ENCODE measurements around the gene CDX2. TPM values are rescaled to one million over a fixed set of nuclear protein-coding genes. Genes with fewer than 3 reads are reported as not detected.

Gene CDX2
- total RNA-seq, 1 donor from 2014 or later = not detected

DNA sequence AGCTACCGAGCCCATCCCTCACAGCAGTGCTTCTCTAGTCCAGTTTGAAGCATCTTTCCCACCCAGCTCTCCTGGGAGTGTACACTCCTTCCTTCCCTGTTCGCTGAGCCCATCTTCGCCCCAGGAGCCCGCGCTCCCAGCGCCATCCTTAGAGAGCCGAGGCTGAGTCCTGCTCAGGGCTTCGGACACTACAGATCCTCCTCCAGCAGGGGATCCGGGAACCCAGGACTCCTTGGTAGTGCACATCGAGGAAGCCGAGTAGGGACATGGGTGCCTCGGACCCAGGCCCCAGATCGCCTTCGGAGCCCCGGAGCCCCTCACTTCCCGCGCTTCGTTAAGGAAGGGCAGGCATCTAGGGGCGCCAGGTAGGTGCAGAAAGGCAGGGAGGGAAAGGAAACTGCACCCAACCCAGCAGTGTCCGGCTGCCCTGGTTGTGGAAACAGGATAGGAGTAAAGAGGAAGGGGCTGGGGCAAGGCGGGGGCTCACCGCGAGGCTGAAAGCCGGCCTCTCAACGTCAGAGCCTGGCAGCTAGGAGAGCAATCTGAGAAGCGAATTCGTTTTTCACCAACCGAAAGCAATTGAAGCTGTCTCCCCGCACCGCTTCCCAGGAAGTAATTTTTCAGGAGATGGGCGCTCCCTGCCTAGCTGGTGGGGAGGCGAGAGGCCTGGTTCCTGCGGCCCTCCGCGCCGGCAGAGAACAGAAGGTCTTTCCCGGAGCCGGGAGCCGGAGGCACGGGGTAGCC lies 48.3 kb downstream of the CDX2 start:
- TF ChIP-seq, protein P1, sequence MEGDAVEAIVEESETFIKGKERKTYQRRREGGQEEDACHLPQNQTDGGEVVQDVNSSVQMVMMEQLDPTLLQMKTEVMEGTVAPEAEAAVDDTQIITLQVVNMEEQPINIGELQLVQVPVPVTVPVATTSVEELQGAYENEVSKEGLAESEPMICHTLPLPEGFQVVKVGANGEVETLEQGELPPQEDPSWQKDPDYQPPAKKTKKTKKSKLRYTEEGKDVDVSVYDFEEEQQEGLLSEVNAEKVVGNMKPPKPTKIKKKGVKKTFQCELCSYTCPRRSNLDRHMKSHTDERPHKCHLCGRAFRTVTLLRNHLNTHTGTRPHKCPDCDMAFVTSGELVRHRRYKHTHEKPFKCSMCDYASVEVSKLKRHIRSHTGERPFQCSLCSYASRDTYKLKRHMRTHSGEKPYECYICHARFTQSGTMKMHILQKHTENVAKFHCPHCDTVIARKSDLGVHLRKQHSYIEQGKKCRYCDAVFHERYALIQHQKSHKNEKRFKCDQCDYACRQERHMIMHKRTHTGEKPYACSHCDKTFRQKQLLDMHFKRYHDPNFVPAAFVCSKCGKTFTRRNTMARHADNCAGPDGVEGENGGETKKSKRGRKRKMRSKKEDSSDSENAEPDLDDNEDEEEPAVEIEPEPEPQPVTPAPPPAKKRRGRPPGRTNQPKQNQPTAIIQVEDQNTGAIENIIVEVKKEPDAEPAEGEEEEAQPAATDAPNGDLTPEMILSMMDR (IDR thresholded peaks at IDR 0.05) = no peak
- DNase-seq = peak; percentile 37
- ChIA-PET POLR2A (no interaction called here), CTCF (interaction anchor here (0.9 to 1.2 kb wide), 2 partner anchors 33 kb away, joined by 3 read pairs; no protein-coding TSS in a partner anchor)
- peak overlapping the region; percentile 71 for H3K4me3 Mint-ChIP-seq
- H3K27me3 Mint-ChIP-seq = peaks cover 63% of the 10 kb centered on the region
- H3K27ac Mint-ChIP-seq = peak overlapping the region; percentile 46
- ATAC-seq (ENCODE audit: low read depth) = no peak
- intact Hi-C loops (cut with micrococcal nuclease) = loop anchor here (1.0 kb wide), 1 partner anchor 33 kb away; no protein-coding TSS in a partner anchor
- H3K9me3 Mint-ChIP-seq = no peaks in the 10 kb centered on the region
- no peaks in the 10 kb centered on the region for H3K36me3 Mint-ChIP-seq (ENCODE audit: low read depth)
- H3K4me1 Mint-ChIP-seq = peaks cover 41% of the 10 kb centered on the region

DNA sequence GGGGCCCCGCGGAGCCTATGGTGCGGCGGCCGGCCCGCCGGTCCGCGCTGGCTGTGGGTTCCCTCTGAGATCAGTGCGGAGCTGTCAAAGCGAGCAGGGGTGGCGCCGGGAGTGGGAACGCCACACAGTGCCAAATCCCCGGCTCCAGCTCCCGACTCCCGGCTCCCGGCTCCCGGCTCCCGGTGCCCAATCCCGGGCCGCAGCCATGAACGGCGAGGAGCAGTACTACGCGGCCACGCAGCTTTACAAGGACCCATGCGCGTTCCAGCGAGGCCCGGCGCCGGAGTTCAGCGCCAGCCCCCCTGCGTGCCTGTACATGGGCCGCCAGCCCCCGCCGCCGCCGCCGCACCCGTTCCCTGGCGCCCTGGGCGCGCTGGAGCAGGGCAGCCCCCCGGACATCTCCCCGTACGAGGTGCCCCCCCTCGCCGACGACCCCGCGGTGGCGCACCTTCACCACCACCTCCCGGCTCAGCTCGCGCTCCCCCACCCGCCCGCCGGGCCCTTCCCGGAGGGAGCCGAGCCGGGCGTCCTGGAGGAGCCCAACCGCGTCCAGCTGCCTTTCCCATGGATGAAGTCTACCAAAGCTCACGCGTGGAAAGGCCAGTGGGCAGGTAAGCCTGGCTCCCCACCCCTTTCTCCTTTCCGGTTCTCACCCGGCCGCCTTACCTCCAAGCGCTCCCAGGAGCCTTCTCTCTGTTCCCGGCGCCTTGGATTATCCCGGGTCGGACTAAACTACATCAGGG lies 49.0 kb downstream of the CDX2 start, which contains the start of gene PDX1:
Gene PDX1, plus strand, starts transcription at position 67 of the 743 bp plus-strand sequence. Its CDS starts 139 bp downstream, at position 206.
- peak within 1 kb of the TSS; percentile 46 for H3K27ac Mint-ChIP-seq
- H3K4me1 Mint-ChIP-seq = peaks cover 41% of the 10 kb centered on the region
- H3K4me3 Mint-ChIP-seq = peak within 1 kb of the TSS; percentile 71
- H3K36me3 Mint-ChIP-seq (ENCODE audit: low read depth) = no peaks in the 10 kb centered on the region
- TF ChIP-seq, protein P1 (IDR thresholded peaks at IDR 0.05) = no peak
- POLR2A ChIA-PET = no interaction called here
- no peaks in the 10 kb centered on the region for H3K9me3 Mint-ChIP-seq
- CTCF ChIA-PET = interaction anchor here (0.8 to 1.2 kb wide), 2 partner anchors 33 to 34 kb away, joined by 3 read pairs; no protein-coding TSS in a partner anchor
- intact Hi-C loops (cut with micrococcal nuclease) = loop anchor here (2.0 kb wide), 1 partner anchor 93 kb away; no protein-coding TSS in a partner anchor
- DNase-seq (no peak), ATAC-seq (ENCODE audit: low read depth) (peak; percentile 71)
- H3K27me3 Mint-ChIP-seq = peaks cover 64% of the 10 kb centered on the region

DNA sequence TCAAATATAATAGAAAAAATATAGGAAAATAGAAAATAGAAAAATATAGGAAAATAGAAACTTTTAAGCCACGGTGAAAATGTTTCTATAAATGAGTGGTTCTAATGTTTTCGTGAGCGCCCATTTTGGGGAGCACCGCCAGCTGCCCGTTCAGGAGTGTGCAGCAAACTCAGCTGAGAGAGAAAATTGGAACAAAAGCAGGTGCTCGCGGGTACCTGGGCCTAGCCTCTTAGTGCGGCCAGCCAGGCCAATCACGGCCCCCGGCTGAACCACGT lies 49.5 kb downstream of the CDX2 start:
- Mint-ChIP-seq H3K4me3 (no peak overlapping the region), H3K4me1 (peaks cover 41% of the 10 kb centered on the region), H3K27ac (no peak overlapping the region), H3K9me3 (no peaks in the 10 kb centered on the region), H3K36me3 (ENCODE audit: low read depth) (no peaks in the 10 kb centered on the region), H3K27me3 (peaks cover 66% of the 10 kb centered on the region)
- intact Hi-C loops (cut with micrococcal nuclease) = loop anchor here (2.0 kb wide), 1 partner anchor 93 kb away; no protein-coding TSS in a partner anchor
- no peak for ATAC-seq (ENCODE audit: low read depth)
- POLR2A ChIA-PET = no interaction called here
- TF ChIP-seq, protein P1 (IDR thresholded peaks at IDR 0.05) = no peak
- CTCF ChIA-PET = interaction anchor here (0.8 to 1.2 kb wide), 2 partner anchors 34 to 35 kb away, joined by 3 read pairs; no protein-coding TSS in a partner anchor
- no peak for DNase-seq

DNA sequence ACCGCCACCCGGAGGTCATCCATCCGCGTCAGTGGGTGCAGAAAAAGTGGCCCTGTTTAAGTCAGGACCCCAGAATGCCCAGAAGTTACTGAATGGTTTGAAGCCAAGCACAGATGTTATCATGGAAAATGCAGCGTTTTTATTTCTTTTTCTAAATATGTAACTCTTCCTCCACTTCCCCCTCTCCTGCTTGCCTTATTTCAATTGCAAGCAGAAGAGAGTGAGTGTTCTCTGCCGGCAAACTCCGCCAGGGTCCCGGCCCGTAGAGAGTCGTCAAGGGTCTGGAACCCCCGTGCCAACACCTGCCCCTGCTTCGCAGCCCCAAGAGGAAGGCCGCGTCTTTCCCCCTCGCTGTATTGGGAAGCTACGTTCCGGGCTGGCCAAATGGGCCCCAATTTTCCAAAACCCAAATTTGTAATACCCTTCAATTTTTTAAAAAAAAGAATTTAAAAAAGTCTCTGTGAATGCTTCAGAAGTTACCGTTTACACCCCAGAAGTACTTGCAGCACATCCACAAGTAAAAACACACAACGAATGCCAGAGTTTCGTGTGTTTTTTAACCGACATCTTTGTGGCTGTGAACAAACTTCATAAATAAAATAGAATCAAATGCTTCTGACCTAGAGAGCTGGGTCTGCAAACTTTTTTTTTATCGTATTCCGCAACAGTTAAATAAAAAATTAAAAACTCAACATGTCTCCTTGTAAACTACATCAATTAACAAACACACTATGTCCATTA lies 50.0 kb downstream of the CDX2 start:
- intact Hi-C loops (cut with micrococcal nuclease) = loop anchor here (2.0 kb wide), 1 partner anchor 92 kb away; no protein-coding TSS in a partner anchor
- Mint-ChIP-seq H3K36me3 (ENCODE audit: low read depth) (no peaks in the 10 kb centered on the region), H3K9me3 (no peaks in the 10 kb centered on the region), H3K27me3 (peaks cover 66% of the 10 kb centered on the region), H3K4me1 (peaks cover 39% of the 10 kb centered on the region), H3K27ac (no peak overlapping the region), H3K4me3 (no peak overlapping the region)
- TF ChIP-seq, protein P1 (IDR thresholded peaks at IDR 0.05) = no peak
- DNase-seq (no peak), ATAC-seq (ENCODE audit: low read depth) (no peak)
- ChIA-PET CTCF (no interaction called here), POLR2A (no interaction called here)

Measured in activated B cell treated with CpG ODN at 0.5 μM for 24 hours (primary cell).